Stimulated activated CD4-positive, alpha-beta T cell treated with anti-CD3 and anti-CD28 coated beads, Interleukin-15, amount 100 ng/mL, for 24 hours (primary cell): ENCODE measurements around the gene VAV2.

Experiments used
- DNase-seq: peaks from one replicate; pipeline ENCODE4 v3.0.0-alpha.2; 2020

Gene VAV2

DNA sequence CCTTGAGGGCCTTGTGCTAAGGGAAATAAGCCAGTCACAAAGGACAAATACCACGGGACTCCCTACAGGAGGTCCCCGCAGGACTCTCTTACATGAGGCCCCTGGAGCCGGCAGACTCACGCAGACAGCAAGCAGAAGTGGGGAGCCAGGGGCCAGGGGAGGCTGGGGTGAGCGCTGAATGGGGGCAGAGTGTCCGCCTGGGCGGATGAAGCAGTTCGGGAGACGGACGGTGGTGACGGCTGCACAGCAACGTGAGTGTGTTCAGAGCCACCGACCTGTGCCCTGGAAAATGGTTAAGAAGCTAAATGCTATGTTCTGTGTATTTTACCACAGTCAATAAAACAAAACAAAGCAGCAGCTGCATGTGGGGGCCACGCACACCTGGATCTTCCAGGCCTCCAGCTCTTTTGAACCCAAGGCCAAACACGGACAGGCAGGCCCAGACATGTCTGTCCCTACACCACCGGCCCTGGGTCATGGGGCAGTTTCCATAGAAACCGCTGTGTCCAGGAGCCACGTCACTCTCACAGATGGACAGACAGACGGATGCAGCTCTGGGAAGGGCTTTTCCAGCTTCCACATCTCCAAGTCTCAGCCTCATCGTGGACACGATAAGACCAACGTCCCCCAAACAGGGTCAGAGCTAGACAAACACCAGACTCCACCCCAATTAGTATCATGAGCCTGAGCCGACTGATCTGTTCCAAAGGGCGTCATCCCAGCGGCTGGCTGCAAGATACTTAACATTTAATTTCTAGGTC, 103.9 kb downstream of the VAV2 start:
- DNase-seq: no peak

DNA sequence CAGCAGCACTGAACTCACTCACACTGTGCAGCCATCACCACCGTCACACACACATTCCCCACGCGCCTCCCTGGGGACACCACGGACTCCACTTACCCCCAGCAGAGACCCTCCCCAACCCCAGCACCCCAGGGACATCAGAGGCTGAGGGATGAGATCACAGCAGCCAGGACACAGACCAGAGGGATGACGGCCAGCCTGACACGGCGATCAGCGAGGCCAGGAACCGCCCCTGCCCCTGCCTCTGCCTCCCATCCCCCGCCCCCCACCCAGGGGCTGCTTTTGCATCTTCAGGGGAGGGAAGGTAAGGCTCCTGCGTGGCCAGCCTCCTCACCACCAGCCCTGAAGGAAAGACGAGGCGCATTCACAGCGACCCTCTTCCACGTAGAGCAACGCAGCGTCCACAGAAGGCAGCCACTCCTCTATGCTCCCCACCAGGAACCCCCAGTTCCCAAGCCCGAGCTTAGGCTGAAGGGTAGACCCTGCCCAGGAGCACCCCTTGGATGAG, 104.5 kb downstream of the VAV2 start:
- no peak for DNase-seq

DNA sequence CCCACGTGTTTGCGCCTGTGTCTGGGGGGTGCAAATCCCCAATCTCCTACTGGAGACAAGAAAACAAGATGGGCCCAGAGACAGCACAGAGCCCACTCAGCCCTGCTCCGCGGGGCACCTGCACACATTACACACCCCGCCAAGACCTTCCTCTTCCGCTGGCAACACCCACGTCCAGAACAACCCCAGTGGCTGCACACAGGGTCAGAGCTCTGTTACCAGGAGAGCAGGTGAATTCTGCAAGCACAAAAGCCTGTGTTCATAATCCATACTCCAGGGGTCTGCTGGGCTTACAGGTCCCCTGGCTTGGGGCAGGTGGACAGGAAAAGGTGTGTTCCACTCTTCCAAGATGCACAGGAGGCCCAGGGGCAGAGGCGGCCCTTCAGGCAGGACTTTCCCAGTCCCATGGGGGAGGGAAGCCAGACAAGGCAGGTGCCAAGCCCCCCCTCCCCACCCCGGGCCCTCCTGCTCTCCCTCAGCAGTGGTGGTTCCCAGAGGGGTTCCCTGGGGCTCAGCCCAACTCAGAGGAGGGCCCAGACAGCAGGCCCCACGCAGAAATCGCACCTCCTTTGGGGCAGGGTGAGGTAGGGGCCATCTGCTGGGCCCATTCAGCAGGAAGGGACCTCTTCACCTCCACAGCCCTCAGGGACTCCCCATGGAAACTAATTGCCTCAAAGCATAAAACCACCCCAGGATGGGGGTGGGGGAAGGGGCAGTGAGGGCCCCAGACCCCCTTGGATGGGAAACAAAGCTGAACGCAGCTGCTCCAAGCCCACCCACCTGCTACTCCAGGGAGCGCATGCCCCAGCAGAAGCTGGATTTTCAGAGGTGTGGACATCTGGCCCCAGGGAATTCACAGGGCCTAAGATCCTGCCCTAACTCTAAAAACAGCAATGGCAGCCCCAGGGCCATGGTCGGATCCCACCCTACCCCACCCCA, 105.3 kb downstream of the VAV2 start:
- no peak for DNase-seq

DNA sequence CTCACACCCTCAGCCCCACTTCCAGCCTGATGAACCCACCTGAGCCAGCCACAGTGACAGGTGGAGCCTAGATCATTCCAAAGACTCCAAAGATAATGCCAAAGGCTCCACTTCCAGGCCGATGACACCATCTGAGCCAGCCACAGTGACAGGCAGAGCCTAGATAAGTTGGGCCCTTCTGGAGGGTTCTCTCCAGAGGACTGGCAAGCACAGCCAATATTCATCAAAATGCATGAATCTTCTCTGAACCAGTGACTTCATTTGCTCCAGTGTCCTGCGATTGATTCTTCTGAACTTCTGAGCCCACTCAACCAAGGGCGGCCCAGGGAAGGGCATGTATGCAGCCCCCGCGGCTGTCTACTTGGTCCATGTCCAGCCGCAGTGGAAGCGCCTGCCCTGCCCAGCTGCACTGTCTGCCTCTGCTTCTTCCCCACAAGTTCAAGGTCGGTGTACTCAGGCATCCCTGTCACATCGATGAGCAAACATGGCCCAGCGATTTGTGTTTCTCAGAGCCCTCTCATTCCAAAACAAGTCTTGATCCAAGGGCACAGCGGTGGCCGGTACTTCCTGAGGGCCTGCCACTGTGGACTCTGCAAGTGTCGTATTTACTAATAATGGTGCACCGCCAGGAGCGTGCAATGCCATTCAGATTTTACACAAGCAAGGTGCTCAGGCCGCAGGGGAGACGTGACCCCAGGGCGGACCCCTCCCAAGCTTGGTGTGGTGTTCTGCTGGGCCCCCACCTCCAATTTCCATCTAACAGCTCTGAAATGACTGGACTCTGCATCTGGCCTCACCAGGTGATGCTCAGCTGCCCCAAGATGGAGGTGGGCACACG, 107.0 kb downstream of the VAV2 start:
- DNase-seq: no peak

DNA sequence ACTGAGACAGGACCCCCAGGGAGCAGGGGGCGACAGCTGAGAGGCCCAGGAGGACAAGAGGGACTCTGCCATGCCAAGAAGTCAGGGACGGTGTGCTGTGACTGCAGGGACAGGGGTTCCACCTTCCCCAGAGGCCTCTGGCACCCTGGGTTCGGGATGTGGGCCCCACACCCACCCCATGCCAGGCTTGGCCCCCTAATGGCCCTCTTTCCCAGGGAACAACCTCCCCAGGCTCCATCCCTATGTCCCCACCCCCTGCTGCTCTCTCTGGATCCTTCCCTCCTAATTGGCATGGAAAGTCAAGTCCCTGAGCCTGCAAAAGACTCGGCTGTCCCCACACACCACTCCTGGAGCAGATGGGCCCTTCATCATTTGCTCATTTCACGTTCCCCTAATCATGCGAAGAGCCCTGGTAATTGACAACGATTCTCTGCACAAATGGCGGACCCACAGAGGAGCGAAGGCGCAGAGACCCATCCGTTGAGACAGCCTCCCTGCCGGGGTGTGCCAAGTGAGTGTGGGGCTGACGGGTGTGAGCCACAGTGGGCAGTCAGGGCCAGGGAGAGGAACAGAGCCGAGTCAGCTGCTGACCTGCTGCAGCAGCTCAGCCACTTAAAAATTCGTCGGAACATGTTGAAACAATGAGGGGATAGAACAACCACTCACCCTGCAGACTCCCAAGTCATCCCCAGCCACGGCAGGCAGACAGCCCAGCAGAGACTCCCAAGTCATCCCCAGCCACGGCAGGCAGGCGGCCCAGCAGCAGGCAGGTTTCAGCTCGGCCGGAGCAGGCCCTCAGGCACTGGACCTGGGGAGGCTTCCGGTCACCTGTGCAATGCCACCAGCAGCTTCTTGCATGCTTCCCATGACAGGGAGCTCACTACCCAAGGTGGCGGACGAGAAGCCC, 109.0 kb downstream of the VAV2 start:
- no peak for DNase-seq

DNA sequence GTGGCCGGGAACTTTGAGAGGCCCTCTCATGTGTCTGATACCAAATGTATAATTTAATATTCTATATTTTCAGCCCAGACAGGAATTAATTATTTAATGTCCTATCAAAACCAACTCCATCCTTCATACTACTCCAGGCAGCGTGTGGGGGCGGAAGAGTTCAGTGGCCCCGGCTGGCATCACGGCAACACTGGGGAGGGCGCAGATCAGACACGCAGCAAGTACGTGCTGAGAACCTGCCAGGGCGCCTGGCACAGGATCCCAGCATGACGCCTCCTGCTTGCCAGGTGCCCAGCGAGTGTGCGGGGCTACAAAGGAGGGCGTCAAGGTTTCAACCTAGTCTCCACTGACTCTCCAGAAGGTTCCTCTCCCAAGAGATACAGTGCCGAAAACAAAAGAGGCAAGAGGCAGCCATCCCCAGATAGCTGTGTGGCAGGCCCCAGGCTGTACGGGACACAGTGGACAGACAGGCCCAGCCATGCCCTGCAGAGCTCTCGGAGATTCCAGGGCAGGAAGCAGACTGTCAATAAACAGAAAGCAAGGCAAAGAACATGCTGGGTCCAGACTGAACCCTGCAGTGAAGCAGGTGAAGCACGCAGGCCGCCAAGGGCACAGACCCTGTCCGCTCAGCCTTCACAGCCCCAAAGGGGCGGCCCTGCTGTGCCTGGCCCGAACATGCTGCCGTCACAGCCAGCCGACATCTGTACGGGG, 110.3 kb downstream of the VAV2 start:
- no peak for DNase-seq

DNA sequence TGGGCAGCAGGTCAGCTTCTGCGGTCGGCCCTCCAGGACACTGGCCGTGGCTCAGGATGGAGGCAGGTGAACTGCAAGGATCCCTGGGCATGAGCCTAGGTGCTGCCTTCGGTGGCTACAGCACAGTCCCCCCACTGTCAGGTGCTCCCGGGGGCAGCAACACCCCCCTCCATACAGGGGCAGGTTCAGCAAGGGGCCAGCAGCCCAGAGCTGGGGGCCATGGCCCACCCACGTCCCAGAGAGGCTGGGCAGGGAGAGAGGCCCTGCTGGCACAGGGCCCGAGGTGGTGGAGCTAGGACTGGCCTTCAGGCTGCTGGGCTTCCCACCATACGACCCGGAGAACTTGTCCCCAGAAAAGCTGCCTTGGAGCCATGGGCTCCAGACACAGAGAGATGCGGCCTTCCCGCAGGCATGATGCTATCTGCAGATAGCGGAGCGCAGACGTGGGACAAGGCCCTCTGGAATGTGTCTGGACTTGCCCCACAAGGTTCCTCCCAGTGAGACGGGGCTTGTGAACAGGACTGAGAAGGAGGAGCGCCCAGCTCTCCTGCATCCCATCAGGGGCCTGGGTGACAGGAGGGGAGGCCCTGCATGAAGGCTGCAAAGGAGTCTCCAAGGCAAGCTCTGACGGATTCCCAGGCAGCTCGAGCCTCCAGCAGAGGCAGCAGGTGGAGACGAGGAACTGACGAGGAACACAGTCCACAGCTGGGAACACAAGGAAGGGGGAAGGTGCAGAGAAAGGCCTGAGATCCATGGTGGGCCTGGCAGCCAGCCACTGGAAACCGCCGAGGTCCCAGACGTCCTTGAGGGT, 111.1 kb downstream of the VAV2 start:
- DNase-seq: no peak

DNA sequence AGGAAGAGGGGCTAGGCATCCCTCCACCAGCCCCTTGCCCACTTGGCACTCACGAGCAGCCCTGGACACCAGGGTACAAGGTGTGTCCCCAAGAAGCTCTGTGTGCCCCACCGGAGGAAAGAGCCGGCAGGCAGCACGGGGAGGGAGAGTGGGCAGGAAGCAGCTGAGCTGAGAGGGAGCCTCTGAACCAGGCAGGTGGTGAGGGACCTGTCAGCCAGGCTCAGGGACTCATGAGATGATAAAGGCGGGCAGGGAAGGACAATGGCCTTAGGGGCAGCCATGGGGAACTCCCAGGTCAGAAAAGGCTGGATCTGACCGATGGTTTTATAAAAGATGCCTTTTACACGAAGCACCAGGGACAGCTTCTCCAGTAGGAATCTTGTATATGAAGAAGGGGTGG, 112.0 kb downstream of the VAV2 start:
- no peak for DNase-seq

DNA sequence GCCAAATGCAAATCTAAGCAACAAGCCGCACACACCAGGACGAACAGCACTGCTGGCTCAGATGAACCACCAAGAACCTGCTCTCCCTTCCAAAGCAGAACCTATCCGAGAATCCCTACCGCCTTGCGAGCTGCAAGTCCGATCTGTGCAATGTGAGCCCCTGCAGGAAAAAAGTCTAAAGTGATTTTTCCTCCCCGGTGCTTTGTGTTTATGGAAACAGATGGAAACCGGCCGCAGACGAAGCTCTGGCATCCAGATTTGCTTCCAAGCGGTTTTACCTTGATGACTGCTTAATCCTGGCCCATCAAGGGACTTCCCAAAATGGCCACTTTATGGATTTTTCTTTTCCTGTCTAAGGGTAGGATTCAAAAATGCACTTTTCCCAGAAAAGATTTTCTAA, 112.5 kb downstream of the VAV2 start:
- no peak for DNase-seq

DNA sequence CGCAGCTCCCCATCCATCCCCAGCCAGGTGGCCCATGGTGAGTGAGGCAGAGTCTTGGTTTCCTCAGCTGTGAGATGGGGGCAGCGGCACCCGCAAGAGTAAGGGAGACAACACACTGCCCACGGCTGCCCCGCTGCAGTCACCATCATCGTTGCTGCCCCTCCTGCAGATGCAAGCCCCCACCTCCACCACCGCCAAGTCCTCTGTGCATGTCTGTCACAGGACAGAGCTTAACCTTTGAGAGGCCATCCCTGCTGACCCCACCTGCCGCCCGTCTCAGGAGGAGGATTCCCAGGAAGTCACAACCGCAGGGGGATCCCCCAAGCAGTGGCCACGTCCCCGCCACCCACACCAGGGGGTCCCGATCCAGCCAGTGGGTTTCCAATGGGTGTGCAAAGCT, 113.7 kb downstream of the VAV2 start:
- no peak for DNase-seq

DNA sequence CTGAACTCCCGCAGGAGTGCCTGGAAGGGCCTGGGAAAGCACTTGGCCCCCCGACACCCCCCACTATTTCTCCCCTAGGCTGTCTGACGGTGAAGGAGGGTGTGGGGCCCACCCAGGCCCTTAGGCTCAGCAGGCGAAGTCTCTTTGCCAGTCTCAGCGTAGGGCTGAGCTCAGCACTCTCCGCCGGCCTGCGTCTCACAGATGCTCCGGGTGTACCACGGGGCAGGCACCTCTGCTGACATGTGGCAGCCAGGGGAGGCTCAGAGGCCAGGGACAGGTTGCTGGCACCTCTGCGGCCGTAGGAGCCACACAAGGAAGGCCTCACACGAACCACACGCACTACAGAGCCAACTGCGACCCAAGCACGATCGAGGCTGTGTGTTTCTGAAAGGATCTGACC, 114.2 kb downstream of the VAV2 start:
- DNase-seq: no peak

DNA sequence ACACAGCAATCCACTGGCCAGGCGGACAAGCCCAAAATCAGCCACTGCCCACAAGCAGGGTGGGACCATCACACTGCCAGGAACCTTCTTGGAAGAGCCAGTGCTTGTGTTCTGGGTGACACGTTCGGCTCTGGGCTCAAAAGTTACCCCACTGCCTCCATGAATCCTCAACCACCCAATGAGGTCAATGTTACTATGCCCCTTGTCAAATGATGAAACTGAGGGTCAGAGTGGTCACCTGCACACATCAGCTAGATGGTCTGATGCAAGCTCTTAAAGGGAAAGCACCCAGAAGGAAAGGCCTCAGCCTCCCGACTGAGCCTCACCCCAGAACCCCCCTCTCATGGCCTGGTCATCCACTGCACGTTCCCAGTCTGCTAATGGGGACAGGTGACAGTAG, 114.8 kb downstream of the VAV2 start:
- DNase-seq: no peak

DNA sequence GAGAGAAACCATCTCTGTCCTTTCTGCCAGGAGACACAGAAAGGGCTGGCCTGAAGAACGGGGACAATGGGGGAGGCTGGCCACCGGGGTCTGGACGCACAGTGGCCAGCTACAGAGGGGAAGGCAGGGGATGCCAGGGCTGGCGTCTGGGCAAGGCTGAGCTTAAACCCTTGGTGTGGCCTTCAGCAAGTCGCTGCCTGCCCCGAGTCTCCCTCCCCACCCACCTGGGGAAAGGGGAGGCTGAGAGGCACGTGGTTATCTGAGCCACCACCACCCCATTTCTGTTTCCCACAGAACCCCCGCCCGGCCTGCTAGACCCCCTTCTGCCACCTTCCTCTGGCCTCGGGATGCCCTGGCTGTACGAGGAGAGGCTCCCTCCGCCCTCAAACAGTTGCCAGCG, 115.3 kb downstream of the VAV2 start:
- DNase-seq: no peak

DNA sequence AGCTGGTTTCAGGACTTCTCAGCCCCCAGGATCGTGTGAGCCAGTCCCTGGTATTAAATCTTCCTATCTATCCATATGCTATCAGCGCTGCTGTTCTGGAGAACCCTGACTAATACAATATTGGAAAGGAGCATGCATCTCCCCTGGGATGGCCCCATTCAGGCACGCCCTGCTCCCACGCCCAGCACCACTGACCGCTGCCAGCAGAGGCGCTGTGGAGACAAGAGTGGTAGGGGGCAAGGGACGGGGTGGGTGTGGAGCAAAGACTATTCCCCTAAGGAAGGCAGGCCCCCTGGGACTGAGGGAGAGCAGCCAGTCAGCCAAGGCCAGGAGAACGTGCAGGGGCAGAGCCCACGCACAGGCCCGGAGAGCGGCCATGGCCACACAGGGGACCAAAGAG, 116.0 kb downstream of the VAV2 start:
- DNase-seq: no peak

DNA sequence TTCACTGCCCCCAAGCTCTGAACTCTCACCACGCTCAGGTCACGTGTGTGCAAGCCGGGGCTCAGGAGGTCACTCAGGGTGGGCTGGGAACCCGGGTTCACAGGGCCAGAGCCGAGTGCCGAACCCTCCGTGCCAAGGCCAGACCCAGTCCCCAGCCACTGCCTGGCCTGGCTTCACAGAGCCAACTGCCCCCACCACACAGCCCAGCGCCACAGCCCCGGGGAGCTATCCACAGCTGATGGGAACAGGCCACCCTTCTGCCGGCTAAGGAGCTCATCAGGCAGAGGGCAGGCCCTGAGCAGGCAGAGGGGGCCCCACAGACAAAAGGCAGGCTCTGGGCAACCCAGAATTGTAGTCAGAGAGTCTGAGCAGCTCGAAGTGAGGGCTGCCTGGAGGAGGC, 117.0 kb downstream of the VAV2 start:
- no peak for DNase-seq

DNA sequence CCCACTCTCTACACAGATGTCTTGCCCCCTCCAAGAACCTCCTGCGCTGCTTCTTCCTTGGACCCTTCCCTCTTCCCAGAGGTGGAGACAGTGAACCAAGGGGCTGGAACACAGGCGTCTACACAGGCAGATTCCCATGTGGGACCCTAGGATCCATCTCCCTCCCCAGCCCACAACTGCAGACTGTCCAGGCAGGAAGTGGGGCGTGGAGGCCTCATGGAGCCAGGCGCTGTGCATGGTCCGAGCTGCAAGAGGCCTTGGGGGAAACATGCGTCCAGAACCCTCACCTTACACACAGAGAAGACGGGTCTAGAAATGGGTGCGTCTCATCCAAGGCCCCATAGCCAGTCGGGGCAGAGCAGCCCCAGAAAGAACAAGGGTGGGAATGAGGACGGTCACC, 117.5 kb downstream of the VAV2 start:
- DNase-seq: no peak

DNA sequence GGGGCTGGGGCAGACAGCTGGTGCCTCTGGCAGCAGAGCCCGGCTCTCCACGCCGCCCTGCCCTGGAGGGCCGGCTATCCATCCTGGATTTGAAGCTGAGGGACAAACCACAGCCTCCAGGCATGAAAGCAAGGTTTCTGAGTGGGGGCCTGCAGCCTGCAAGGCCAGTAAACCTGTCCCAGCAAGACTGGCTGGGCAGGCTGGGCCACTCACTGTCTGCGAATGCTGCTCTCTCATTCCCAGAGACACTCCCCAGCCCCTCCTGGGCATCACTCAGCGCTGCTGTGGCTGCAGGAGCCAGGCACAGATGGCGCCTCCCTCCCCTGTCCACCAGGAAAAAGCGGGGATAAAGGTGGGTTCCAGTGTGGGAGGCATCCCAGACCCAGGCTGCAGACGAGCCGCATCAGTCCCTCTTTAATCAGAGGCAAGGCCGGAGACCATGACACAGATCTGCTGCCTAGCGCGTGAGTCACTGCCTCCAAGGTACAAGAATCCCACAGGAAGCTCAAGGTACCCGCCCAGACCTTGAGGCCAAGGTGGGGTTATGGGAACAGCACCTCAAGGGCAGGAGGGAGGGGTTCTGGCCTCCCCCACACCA, 118.0 kb downstream of the VAV2 start:
- DNase-seq: no peak

DNA sequence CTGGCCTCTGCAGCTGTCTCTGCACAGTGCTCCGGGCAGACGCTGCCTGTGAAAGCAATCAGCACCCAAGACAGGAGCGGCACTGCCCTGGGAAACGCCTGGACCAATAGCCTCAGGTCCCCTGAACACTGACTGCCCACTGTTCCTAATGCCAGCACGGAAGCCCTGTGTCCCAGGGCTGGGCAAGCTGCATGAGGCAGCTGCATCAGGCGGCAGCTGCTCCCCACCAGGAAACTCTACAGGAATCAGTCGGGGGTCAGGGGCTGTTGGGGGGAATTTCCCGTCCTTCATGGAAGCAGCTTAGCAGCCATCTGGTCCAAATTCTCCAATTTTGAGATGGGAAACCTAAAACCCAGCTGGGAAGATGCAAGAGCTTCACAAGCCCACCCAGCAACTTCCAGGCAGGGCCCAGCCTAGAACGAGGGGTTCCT, 118.6 kb downstream of the VAV2 start:
- DNase-seq: no peak

DNA sequence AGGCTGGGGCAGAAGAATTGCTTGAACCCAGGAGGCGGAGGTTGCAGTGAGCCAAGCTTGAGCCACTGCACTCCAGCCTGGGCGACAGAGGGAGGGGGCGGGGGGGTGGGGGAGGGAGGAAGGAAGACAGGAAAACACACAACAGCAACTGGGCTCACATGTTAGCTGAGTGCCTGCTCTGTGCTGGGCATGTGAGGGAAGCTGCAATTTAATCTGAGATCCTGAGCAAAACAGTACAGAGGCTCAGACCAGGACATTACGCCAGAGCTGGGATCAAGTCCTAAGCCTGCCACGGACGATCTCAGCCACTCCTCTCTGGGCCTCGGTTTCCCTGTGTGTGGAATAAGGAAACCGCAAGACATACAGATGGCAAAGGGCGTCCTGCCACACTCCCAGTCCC, 119.1 kb downstream of the VAV2 start:
- DNase-seq: no peak
